ENCODE results near the gene DNAH2. TPM values are rescaled to one million over a fixed set of nuclear protein-coding genes. Genes with fewer than 3 reads are reported as not detected.
"Not testable (repeated sequence)": the region's sequence is repeated elsewhere in the genome, so short reads cannot be mapped to it uniquely, and the experiment has no call there.

Gene DNAH2
- total RNA-seq, 4 donors from 2014 or later, result under 0.01 to 0.22 (median 0.20) TPM; not detected in 1

- intact Hi-C loops (cut with DNase I), result loop anchor here (5.0 kb wide), 1 partner anchor 36 kb away; no protein-coding TSS in a partner anchor
- peaks cover 3 to 8% of the 10 kb centered on the region in 2 donors for H3K36me3 ChIP-seq
- no peaks in the 10 kb centered on the region for H3K9me3 ChIP-seq
- WGBS, 2 donors, result 2 to 3% methylated on average over 39 to 41 of the region's 48 CpGs
- peaks cover 22 to 28% of the 10 kb centered on the region in 2 donors for H3K4me1 ChIP-seq
- peak within 1 kb of the TSS; percentile 68 to 92 (median 88) for H3K27ac ChIP-seq
- DNase-seq, result peak; percentile 93
- H3K27me3 ChIP-seq, result no peaks in the 10 kb centered on the region
- H3K4me3 ChIP-seq (replicated peaks in 1 of 3), result peak within 1 kb of the TSS; percentile 41 to 93 (median 50)
- TF ChIP-seq CTCF (IDR thresholded peaks at IDR 0.05) (peak in 1 of 6 experiments; percentile 4), POLR2A (IDR thresholded peaks at IDR 0.05) (peak in 1 of 2 donors; percentile 30)
Measured at GRCh38 chr17:7857713-7858521, 140.4 kb downstream of the DNAH2 start, which contains the start of gene CYB5D1. CYB5D1 (plus strand) TSS chr17:7858003; CDS start chr17:7858135, 132 bp downstream.

GRCh38 chr17:7858522-7858810 is 140.9 kb downstream of the DNAH2 start:
- peak; percentile 55 to 60 for DNase-seq
- Histone ChIP-seq H3K36me3 (peaks cover 0 to 5% of the 10 kb centered on the region in 2 donors), H3K27ac (peak overlapping the region in 2 of 3 donors; percentile 88 to 92), H3K4me3 (replicated peaks in 1 of 3) (peak overlapping the region; percentile 32 to 93 (median 50)), H3K27me3 (no peaks in the 10 kb centered on the region), H3K4me1 (peaks cover 22 to 28% of the 10 kb centered on the region in 2 donors), H3K9me3 (no peaks in the 10 kb centered on the region)
- TF ChIP-seq CTCF (IDR thresholded peaks at IDR 0.05) (peak in 4 of 6 experiments; percentile 43 to 54 (median 46)), POLR2A (IDR thresholded peaks at IDR 0.05) (no peak)
- intact Hi-C loops (cut with DNase I), result loop anchor here (5.0 kb wide), 1 partner anchor 36 kb away; no protein-coding TSS in a partner anchor
- 21 to 36% methylated on average over 18 to 20 of the region's 20 CpGs for WGBS, 2 donors

GRCh38 chr17:7859028-7859427 is 141.5 kb downstream of the DNAH2 start:
- 87 to 89% methylated on average over 8 of the region's 8 CpGs for WGBS, 2 donors
- H3K4me3 ChIP-seq (replicated peaks in 1 of 3), result no peak overlapping the region
- no peak for DNase-seq
- H3K4me1 ChIP-seq, result peaks cover 22 to 28% of the 10 kb centered on the region in 2 donors
- no peaks in the 10 kb centered on the region for H3K9me3 ChIP-seq
- intact Hi-C loops (cut with DNase I), result loop anchor here (5.0 kb wide), 1 partner anchor 37 kb away; no protein-coding TSS in a partner anchor
- H3K27me3 ChIP-seq, result no peaks in the 10 kb centered on the region
- no peak overlapping the region for H3K27ac ChIP-seq
- TF ChIP-seq CTCF (IDR thresholded peaks at IDR 0.05) (no peak), POLR2A (IDR thresholded peaks at IDR 0.05) (no peak)
- peaks cover 0 to 2% of the 10 kb centered on the region in 2 donors for H3K36me3 ChIP-seq

DNA sequence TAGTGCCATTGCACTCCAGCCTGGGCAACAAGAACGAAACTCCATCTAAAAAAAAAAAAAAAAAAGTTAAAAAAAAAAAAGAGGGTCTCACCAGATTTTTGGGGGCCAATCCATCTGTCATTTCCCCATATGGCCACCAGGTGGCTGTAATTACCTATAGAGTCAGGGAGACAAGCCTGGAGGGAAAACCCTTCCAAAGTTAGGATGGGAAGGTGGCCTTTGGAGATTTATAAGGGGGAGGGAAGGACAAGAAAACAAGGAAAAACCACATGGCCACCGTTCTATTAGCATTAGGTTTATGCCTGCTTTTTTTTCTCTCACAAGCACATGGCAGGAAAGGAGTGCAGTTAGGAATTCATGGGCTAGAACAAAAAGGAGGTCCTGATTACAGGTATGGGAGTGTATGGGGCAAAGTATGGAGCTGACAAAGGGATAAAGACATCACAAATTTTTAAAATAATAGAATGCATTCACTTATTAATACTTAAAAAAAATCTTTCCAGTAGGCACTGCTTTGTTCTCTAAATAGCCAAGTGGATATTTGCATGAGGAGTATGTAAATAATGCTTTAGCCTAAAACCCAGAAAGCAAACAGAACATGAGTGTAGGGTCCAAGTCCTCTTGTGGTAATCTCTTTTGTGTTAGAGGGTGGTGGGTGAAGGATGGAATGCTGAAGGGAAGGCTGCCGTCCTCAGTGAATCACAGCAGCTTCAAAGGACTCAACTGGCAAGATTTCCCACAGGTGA is 145.3 kb downstream of the DNAH2 start:
- DNase-seq, result peak; percentile 49 to 52
- no peak overlapping the region for H3K4me3 ChIP-seq (replicated peaks in 1 of 3)
- H3K9me3 ChIP-seq, result no peaks in the 10 kb centered on the region
- intact Hi-C loops (cut with DNase I), result loop anchor here (5.0 kb wide), 2 partner anchors 64 to 124 kb away; partner anchors contain the start of gene KCNAB3
- TF ChIP-seq POLR2A (IDR thresholded peaks at IDR 0.05) (no peak), CTCF (IDR thresholded peaks at IDR 0.05) (peak; percentile 64 to 92 (median 77))
- H3K36me3 ChIP-seq, result peaks cover 0 to 2% of the 10 kb centered on the region in 2 donors
- H3K27ac ChIP-seq, result no peak overlapping the region
- 44 to 48% methylated on average over 3 of the region's 3 CpGs for WGBS, 2 donors
- no peaks in the 10 kb centered on the region for H3K27me3 ChIP-seq
- peaks cover 10 to 11% of the 10 kb centered on the region in 2 donors for H3K4me1 ChIP-seq

GRCh38 chr17:7864384-7864783 is 146.8 kb downstream of the DNAH2 start:
- WGBS, 2 donors, result 74 to 83% methylated on average over 5 of the region's 5 CpGs
- not testable (repeated sequence) for H3K4me3 ChIP-seq (replicated peaks in 1 of 3); H3K4me1 ChIP-seq; H3K27ac ChIP-seq; H3K9me3 ChIP-seq; H3K27me3 ChIP-seq; DNase-seq; H3K36me3 ChIP-seq
- intact Hi-C loops (cut with DNase I), result loop anchor here (5.0 kb wide), 2 partner anchors 63 to 123 kb away; partner anchors contain the start of gene KCNAB3
